HCT116 (cell line): ENCODE data around the gene CDX1.

Experiments
- ATF3 ChIP-seq: IDR thresholded peaks from 2 replicates; pipeline ENCODE4 v1.6.1; 2012
- CEBPB ChIP-seq: IDR thresholded peaks from 2 replicates; pipeline ENCODE4 v1.6.1; 2012; ENCODE audit warnings: low read depth
- EZH2 ChIP-seq: fragments of 200-600 bp; sonication (generic); IDR thresholded peaks from 2 replicates; pipeline ENCODE4 v1.6.1; 2017; ENCODE audit warnings: antibody characterized with exemption, mixed run types
- FOSL1 ChIP-seq: IDR thresholded peaks from 2 replicates; pipeline ENCODE4 v1.6.1; 2012; ENCODE audit warnings: low read depth
- POLR2A ChIP-seq: IDR thresholded peaks from 2 replicates; pipeline ENCODE4 v1.7.0; 2011; ENCODE audit warnings: borderline replicate concordance; ENCODE audit not compliant: insufficient read depth, insufficient read length; ENCODE audit errors: extremely low read depth
- POLR2AphosphoS5 ChIP-seq: IDR thresholded peaks from 2 replicates; pipeline ENCODE4 v1.6.1; 2011; ENCODE audit warnings: mild to moderate bottlenecking, low read depth, low read length, moderate library complexity
- RAD21 ChIP-seq: IDR thresholded peaks from 2 replicates; pipeline ENCODE4 v1.6.1; 2012; ENCODE audit warnings: low read depth, mild to moderate bottlenecking
- SP1 ChIP-seq: IDR thresholded peaks from 2 replicates; pipeline ENCODE4 v1.6.1; 2012; ENCODE audit warnings: low read depth
- TCF7L2 ChIP-seq: IDR thresholded peaks from 2 replicates; pipeline ENCODE4 v1.7.0; 2011; ENCODE audit warnings: borderline replicate concordance, inconsistent platforms; ENCODE audit not compliant: insufficient read depth, insufficient read length; ENCODE audit errors: extremely low read depth
- YY1 ChIP-seq: IDR thresholded peaks from 2 replicates; pipeline ENCODE4 v1.6.1; 2011; ENCODE audit warnings: low read length, low read depth, moderate library complexity, mild to moderate bottlenecking; ENCODE audit not compliant: insufficient replicate concordance; ENCODE audit errors: extremely low read depth
- ZFX ChIP-seq: fragments of 450-650 bp; IDR thresholded peaks from 2 replicates; pipeline ENCODE4 v1.6.1; 2017
- ZNF274 ChIP-seq: fragments of 200-500 bp; sonication (Bioruptor generic); IDR thresholded peaks from 2 replicates; pipeline ENCODE4 v1.6.1; 2014; ENCODE audit warnings: mild to moderate bottlenecking, low read depth, low read length, inconsistent platforms
- TF ChIP-seq, protein P1 (sequence below), 3 experiments: fragments of 200-600 bp in 1 of 3; sonication (generic) in 1 of 3; IDR thresholded peaks in 2 of 3; conservative IDR thresholded peaks in 1 of 3; 2 replicates each; pipeline ENCODE4 v1.5.1; 2012 to 2017; ENCODE audit warnings: low read depth in 2 of 3, low read length in 2 of 3, antibody characterized with exemption in 1 of 3, borderline replicate concordance in 1 of 3, control low read depth in 1 of 3, mild to moderate bottlenecking in 1 of 3, mixed read lengths in 1 of 3, mixed run types in 1 of 3, moderate library complexity in 1 of 3; ENCODE audit not compliant: insufficient read depth in 1 of 3

DNA sequence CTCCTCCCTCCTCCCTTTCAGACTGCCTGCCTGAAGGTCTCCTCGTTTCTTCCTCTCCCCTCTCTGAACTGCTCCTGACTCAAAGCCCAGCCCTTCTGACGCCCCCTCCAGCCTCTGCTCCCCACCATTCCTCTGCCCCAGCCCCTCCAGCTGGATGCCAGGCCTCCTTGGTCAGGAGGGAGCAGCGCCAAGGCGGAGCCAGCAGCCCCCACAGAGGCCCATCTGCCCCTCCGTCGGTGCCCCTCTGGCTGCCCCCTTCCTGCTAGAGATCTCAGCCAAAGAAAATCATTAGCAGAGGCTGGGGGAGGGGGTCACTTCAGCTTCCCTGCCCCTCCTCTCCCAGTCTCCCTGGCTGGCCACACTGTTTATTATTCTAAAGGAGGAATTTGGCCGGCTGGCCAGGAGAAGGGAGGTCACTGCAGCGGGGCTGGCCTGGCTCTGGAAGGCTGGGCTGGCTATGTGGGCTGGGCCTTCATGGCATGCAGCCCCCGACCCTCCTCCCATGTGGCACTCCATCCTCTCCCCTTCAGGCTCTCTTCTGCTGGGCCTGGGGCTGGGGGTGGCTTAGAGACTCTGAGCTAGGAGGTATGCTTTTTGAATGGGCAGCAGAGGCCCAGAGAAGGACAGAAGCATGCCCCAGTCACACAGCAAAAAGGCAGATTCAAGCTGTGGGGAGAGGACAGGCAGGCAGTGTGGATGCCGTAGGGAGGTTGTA lies 27.9 kb upstream of the CDX1 start:
- TF ChIP-seq, protein P1, sequence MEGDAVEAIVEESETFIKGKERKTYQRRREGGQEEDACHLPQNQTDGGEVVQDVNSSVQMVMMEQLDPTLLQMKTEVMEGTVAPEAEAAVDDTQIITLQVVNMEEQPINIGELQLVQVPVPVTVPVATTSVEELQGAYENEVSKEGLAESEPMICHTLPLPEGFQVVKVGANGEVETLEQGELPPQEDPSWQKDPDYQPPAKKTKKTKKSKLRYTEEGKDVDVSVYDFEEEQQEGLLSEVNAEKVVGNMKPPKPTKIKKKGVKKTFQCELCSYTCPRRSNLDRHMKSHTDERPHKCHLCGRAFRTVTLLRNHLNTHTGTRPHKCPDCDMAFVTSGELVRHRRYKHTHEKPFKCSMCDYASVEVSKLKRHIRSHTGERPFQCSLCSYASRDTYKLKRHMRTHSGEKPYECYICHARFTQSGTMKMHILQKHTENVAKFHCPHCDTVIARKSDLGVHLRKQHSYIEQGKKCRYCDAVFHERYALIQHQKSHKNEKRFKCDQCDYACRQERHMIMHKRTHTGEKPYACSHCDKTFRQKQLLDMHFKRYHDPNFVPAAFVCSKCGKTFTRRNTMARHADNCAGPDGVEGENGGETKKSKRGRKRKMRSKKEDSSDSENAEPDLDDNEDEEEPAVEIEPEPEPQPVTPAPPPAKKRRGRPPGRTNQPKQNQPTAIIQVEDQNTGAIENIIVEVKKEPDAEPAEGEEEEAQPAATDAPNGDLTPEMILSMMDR (IDR thresholded peaks at IDR 0.05 in 2 of 3, conservative IDR thresholded peaks at IDR 0.05 in 1 of 3; ENCODE audit: borderline replicate concordance in 1 of 3, insufficient read depth in 1 of 3, low read depth in 2 of 3, low read length in 2 of 3) = no peak
- TF ChIP-seq POLR2AphosphoS5 = no peak
- no peak for TF ChIP-seq EZH2
- TF ChIP-seq CEBPB = no peak
- no peak for TF ChIP-seq RAD21
- no peak for TF ChIP-seq ATF3
- TF ChIP-seq SP1 = no peak
- no peak for TF ChIP-seq POLR2A
- TF ChIP-seq YY1 = no peak
- TF ChIP-seq FOSL1 = no peak
- no peak for TF ChIP-seq ZFX
- no peak for TF ChIP-seq ZNF274
- TF ChIP-seq TCF7L2 = no peak
